Epidermal melanocyte (primary cell): ENCODE data around the gene ERBB4.

Source experiments
- DNase-seq: peaks from one replicate; pipeline ENCODE4 v3.0.0; 2011; ENCODE audit warnings: low spot score; ENCODE audit not compliant: insufficient read length

Gene ERBB4

GRCh38 chr2:212428681-212429478, 109.7 kb downstream of the ERBB4 start:
- DNase-seq, result no peak

GRCh38 chr2:212427638-212428037, 111.0 kb downstream of the ERBB4 start:
- no peak for DNase-seq

DNA sequence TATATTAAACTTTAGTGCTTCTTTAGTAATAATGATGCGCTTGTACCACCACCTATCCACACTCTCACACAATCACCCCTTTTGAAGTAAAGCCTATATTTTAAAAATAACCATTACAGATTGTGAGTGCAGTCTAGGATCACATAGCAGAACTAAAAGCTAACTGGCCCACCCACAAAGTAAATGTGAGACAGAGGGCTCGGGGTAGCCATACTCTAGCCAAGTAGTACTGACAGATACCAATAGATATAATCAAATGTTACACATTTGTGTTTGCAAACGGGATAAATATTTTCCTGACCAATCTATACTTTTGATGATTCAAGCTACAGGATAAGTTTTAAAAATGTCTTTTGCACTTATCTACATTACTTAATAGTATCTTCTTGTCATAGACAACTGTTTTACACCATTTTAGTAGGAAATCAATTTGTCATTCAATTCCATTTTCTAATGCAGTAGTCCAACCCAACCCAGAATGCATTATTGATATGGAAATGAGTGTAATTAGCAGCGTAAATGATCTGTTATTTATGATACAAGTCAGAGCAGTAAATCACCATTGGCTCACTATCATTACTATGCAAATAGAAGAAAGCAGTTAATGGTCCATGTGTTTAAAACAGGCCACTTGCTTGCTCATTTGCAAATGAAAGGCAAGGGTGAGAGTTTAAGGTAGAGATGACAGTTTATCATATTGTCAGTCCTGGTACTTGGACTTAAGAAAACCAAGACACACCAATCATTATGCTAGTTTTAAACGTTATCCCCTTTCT, 111.8 kb downstream of the ERBB4 start:
- DNase-seq, result no peak

GRCh38 chr2:212424082-212424481, 114.5 kb downstream of the ERBB4 start:
- DNase-seq, result no peak

DNA sequence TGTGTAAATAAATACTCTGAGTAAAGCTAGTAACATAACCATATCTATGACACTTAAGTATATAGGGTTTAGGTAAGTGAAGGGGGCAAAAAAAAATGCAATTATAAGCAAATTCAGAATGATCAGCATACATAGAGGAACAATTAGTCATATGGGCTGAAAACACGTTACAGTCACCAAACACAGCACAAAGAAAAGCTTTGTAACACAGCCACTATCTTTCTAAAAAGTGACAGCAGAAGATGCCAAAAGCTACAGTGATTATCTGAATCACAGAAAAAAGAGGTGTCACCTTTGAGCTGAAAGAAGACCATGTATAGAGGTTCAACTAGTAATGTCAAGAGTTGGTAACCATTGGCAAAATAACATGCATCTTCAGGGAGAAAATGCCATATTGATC, 115.5 kb downstream of the ERBB4 start:
- DNase-seq, result no peak

- DNase-seq, result no peak
These were observed 116.9 kb downstream of the ERBB4 start for GRCh38 chr2:212421556-212422334.

DNA sequence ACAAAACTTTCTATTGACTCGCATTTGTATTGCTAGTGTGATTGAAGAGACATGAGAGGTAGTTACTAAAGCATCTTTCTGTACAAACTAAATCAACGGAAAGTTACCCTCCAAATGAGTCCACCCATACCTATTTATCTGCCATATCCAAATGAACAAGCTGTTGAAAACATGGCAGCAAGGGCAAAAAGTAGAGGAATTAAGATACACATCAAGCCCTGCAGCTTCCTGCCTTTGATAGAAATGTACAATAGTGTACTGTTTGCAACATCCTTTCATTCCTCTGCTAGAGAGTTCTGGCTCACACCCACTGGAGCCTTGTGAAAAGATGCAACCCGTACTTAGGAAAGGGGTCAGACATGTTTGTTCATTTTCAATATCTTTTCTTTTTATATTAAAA, 122.5 kb downstream of the ERBB4 start:
- DNase-seq, result no peak

- DNase-seq, result no peak
These were observed 123.8 kb downstream of the ERBB4 start for GRCh38 chr2:212414767-212415211.

GRCh38 chr2:212409560-212409959, 129.0 kb downstream of the ERBB4 start:
- no peak for DNase-seq

GRCh38 chr2:212408524-212408923, 130.1 kb downstream of the ERBB4 start:
- DNase-seq, result no peak

GRCh38 chr2:212406716-212407115, 131.9 kb downstream of the ERBB4 start:
- DNase-seq, result no peak

DNA sequence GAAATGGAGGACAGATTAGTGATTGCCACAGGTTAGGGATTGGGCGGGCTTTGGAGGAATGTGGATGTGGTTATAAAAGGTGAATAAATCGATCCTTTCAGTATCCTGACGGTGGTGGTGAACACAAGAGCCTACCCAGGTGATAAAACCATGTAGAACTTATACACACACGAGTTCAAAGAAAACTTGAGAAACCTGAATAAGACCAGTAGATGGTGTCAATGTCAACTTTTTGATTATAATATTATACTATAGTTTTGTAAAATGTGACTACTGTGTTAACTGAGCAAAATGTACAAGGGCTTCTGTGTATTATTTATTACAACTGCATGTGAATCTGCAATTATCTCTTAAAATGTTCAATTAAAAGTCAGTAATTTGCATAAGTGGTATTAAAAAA, 136.3 kb downstream of the ERBB4 start:
- DNase-seq, result no peak

DNA sequence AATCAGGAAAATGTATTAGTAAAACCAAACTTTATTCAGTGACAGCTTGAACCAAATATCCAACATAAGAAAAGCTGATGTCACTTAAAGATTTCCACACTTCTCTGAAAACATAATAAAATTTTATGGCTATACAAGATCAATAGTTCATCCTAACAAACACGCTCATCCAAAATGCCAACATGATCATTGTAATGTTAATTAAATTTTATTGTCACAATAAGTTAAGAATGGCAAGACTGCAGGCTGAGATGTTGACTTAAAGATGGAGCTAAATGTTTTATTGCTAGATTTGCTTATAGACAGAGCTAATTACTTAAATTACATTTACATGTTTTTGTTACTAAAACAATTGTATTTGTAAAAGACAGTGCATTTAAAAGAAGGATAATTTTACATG, 140.3 kb downstream of the ERBB4 start:
- DNase-seq, result no peak

DNA sequence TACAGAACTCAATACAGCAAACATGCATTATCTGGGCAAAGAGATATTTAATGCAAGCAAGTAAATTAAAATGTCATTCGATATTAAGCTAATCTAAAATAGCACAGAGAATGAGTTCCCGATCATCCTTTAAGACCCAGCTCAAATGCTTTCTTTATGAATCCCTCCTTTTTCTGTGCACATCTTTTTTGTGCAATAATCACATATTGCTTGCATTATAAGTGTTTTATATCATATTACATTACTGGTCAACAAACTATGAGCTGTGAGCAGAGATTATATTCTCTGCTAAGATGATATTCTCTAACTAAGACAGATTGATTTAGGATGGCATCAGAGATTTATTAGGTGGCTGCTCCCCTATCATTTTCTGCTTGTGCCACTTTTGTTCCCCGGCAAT, 146.1 kb downstream of the ERBB4 start:
- no peak for DNase-seq

- no peak for DNase-seq
These were observed 146.6 kb downstream of the ERBB4 start for GRCh38 chr2:212392043-212392442.

GRCh38 chr2:212387146-212387545, 151.5 kb downstream of the ERBB4 start:
- DNase-seq, result no peak

- no peak for DNase-seq
These were observed 153.4 kb downstream of the ERBB4 start for GRCh38 chr2:212385241-212385640.

- no peak for DNase-seq
These were observed 154.6 kb downstream of the ERBB4 start for GRCh38 chr2:212384027-212384426.

- no peak for DNase-seq
These were observed 157.0 kb downstream of the ERBB4 start for GRCh38 chr2:212381428-212382102.

- DNase-seq, result no peak
These were observed 159.5 kb downstream of the ERBB4 start for GRCh38 chr2:212379103-212379502.

- DNase-seq, result no peak
These were observed 171.2 kb downstream of the ERBB4 start for GRCh38 chr2:212367431-212367830.
